HTR-8/SVneo (cell line): Measurements from ENCODE around the gene TGM1.
"Not testable (repeated sequence)": the region's sequence is repeated elsewhere in the genome, so short reads cannot be mapped to it uniquely, and the experiment has no call there.

Source experiments
- DNase-seq: peaks from one replicate; pipeline ENCODE4 v3.0.0; 2011; ENCODE audit warnings: low spot score, mixed read lengths; ENCODE audit not compliant: insufficient read length
- FAIRE-seq: peaks from 2 replicates; lab custom pipeline; 2011; peaks lifted over from hg19 to GRCh38; lab: Jason Lieb, UNC

TGM1 gene

DNA sequence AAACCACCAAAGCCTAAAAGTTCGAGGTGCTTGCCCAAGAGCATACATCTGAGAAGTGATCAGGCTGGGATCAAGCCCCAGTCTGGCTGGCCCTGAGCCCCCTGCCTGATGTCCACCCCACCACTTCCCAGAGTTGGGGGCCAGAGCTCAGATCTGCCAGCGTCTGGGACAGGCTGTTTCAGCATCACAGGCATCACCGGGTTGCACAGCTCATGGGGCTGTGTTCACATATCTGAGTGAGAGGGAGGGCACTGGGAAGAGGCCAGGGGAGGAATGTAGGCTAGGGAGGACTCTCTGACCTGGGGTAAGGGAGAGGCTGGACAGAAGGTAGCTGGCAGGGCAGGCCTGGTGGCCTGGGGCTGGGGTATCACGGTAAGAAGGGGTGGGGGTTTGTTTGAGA lies 6.0 kb downstream of the TGM1 start:
- FAIRE-seq: no peak
- no peak for DNase-seq

GRCh38 chr14:24255931-24256711 lies 6.9 kb downstream of the TGM1 start:
- FAIRE-seq (no peak), DNase-seq (no peak)

DNA sequence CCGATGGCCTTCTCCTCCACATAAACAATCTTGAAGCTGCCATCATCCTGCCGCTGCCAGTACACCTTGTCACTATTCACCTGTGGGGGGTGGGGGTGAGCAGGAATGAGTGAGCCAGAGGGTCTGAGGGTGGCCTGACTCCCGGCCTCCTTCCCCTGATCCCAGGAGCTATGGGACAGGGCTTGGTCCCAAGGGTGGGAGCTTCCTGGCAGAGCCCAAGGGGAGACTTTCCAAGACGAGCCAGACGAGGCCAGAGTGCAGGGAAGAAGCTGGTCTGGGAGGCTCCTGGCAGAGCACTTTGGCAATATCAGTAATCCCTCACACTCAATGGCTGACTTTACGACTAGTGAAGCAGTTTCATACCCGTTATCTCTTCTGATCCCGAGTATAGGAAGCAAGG lies 7.5 kb downstream of the TGM1 start:
- DNase-seq (no peak), FAIRE-seq (no peak)

- DNase-seq (no peak), FAIRE-seq (no peak)
Measured at GRCh38 chr14:24254630-24255392, 8.2 kb downstream of the TGM1 start.

- FAIRE-seq: no peak
- no peak for DNase-seq
Measured at GRCh38 chr14:24253936-24254335, 9.0 kb downstream of the TGM1 start.

GRCh38 chr14:24252289-24253124 lies 10.5 kb downstream of the TGM1 start:
- FAIRE-seq (no peak), DNase-seq (no peak)

GRCh38 chr14:24251880-24252288 lies 11.1 kb downstream of the TGM1 start:
- no peak for DNase-seq
- FAIRE-seq: no peak

DNA sequence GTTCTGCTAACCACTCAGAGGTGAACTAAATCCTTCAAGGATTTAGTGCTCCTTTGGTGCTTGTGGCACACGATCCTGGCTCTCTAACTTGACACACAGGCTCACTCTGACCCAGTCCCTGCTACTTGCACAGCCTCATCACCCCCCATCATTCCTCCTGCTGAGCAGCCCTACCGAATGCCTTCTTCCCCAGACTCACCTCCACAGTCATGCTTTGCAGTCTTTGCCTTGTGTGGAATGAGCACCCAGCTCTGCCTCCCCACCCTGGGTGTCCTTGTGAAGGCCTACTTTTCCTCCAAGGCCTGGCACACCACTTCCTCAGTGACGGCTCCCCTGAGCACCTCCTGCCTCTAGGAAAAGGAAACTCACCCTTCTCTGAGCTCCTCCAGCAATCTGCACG lies 12.6 kb downstream of the TGM1 start:
- no peak for DNase-seq
- no peak for FAIRE-seq

- DNase-seq (no peak), FAIRE-seq (no peak)
Measured at GRCh38 chr14:24249230-24250021, 13.6 kb downstream of the TGM1 start.

DNA sequence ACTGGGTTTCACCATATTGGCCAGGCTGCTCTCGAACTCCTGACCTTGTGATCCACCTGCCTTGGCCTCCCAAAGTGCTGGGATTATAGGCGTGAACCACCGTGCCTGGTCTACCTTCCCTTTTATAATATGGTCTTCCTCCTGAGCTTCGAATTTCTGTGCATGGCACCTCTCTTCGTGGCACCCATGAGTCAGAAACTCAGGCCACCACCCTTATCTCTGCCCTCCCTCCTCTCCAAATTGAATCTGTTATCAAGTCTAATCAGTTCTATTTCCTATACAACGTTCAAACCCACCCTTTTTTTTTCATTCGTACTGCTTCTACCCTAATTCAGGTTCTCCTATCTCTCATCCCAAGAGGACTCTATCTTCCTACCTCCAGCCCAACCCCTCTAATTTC lies 15.6 kb downstream of the TGM1 start:
- DNase-seq (no peak), FAIRE-seq (no peak)

- no peak for DNase-seq
- no peak for FAIRE-seq
Measured at GRCh38 chr14:24246765-24247212, 16.2 kb downstream of the TGM1 start.

GRCh38 chr14:24245350-24245749 lies 17.6 kb downstream of the TGM1 start:
- FAIRE-seq, DNase-seq: not testable (repeated sequence)

DNA sequence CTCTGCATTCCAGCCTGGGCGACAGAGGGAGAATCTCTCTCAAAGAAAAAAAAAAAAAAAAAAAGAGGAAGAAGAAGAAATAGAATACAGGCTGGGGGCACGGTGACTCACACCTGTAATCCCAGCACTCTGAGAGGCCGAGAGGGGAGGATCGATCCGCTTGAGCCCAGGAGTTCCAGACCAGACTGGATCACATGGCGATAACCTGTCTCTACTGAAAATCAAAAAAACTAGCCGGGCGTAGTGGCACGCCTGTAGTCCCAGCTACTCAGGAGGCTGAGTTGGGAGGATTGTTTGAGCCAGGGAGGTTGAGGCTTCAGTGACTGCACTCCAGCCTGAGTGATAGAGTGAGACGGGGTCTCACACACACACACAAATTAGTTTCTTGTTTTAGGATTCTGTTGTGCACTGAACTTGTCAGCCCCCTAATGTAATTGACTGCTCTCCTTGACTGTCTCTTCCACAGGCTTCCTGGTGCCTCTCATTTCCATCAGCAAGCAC lies 19.6 kb downstream of the TGM1 start:
- no peak for FAIRE-seq
- DNase-seq: no peak

DNA sequence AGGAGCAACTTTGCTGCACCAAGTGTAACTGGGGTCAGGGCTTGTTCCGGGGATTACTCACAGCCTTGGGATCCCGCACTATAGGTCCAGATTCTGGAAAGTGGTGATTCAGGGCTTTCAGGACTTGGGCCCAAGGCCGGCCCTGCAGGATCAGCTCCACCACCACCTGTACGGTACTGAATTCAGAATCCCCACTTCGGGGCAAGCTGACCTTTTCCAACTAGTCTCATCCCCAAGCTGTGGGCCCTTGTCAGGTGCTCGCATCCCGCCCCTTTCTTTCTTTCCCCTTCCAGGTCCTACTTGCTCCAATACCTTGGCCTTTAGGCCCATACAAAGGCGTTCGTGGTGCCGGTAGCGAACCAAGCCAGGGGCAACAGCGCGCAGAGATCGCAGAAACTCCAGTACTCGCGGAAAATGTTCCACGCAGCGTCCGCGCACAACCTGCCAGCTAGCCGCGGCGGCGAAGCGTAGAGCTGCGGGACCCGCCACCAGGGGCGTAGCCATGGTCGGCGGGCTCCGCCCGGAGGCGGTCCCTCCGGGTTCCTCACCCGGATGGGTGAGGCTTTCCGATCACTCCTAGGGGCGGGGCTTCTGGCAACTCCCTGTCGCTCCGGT lies 21.0 kb downstream of the TGM1 start:
- no peak for FAIRE-seq
- DNase-seq: peak; percentile 81

DNA sequence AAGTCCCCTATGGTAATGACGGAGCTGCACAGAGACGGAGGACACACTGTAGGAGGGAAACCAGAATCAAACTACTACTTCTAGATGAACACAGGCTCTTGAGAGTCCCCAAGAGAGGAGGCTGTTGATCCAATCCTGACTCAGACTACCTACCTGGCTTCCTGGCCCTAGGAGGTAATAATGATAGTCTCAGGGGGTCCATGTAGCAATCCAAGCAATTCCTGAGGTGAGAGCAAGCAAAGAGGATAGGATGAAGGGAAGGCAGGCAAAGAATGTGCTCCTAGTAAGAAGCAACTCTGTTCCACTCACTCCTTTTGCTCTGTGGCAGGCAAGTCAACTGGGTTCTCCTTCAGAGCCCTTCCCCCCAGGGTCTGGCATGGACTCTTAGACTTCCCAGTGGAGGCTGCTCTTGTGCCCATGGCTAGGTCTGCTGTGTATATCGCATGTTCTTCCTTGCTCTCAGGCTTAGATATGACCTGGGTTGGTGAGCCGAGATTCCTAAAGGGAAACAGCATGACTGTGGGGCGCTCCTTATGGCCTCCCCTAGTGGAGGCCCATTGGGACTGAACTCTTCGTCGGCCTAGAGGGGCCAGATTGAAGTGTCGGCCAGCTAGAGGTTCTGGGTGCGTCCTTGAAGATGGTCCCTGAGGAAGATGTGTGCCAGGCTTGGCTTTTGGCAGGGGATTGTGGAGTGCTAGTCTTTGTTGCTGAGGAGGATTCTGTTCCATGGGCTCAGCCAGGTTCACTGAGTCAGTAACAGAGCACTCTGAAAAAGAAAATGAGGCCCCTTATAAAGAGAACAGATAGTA lies 22.7 kb downstream of the TGM1 start:
- DNase-seq: no peak
- no peak for FAIRE-seq

DNA sequence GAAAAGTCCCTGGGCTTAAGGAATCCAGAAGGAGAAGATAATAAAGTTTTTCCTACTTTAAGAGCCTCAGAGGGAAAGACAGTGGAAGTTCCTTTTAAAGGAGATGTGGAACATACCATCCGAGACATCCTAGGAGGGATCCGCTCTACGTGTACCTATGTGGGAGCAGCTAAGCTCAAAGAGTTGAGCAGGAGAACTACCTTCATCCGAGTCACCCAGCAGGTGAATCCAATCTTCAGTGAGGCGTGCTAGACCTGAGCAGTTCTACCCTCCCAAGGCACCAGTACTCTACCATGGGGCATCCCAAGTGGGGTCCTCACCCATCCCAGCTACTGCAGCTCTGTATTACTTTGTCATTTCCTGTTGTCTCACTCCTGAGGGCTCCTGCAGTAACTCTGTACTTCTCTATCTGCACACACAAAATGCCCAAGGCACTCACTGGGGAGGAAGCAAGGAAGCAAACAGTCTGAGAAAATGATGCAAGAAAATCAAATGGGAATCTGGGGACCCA lies 24.4 kb downstream of the TGM1 start:
- no peak for FAIRE-seq
- no peak for DNase-seq

DNA sequence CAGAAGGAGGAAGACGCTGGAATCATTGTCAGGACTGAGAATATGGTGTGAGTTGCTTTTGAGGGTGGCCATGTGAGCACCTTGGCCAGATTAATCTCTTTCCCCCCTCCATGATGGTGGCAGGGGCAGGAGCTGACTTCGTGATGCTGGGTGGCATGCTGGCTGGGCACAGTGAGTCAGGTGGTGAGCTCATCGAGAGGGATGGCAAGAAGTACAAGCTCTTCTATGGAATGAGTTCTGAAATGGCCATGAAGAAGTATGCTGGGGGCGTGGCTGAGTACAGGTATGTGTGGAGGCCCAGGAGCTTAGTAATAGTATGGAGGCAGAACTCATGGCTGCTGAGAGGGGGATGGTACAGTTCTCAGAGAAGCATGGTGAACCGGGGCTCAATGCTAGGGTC lies 24.9 kb downstream of the TGM1 start:
- no peak for FAIRE-seq
- DNase-seq: no peak

GRCh38 chr14:24237463-24237955 lies 25.5 kb downstream of the TGM1 start:
- DNase-seq: no peak

More at GRCh38 chr14:24237463-24237955, 25.5 kb downstream of the TGM1 start:
- FAIRE-seq: no peak
